ENCODE data around the gene HS2ST1.

The HS2ST1 gene

GRCh38 chr1:86913399-86913895 lies 988 bp upstream of the HS2ST1 start (continued):
- 0 out of 2 replicates have a peak, but pooled peaks have one; percentile 9 for TF ChIP-seq ZNF18 (tag by site-specific recombination; IDR thresholded peaks at IDR 0.05)
- no peak for TF ChIP-seq ZNF830 (tag by site-specific recombination; IDR thresholded peaks at IDR 0.05; ENCODE audit: low read depth)
- TF ChIP-seq ZNF791 (tag by site-specific recombination; IDR thresholded peaks at IDR 0.05): no peak
- TF ChIP-seq SETDB1 (IDR thresholded peaks at IDR 0.05; ENCODE audit: insufficient read length, low read length): no peak
- TF ChIP-seq, protein P1, sequence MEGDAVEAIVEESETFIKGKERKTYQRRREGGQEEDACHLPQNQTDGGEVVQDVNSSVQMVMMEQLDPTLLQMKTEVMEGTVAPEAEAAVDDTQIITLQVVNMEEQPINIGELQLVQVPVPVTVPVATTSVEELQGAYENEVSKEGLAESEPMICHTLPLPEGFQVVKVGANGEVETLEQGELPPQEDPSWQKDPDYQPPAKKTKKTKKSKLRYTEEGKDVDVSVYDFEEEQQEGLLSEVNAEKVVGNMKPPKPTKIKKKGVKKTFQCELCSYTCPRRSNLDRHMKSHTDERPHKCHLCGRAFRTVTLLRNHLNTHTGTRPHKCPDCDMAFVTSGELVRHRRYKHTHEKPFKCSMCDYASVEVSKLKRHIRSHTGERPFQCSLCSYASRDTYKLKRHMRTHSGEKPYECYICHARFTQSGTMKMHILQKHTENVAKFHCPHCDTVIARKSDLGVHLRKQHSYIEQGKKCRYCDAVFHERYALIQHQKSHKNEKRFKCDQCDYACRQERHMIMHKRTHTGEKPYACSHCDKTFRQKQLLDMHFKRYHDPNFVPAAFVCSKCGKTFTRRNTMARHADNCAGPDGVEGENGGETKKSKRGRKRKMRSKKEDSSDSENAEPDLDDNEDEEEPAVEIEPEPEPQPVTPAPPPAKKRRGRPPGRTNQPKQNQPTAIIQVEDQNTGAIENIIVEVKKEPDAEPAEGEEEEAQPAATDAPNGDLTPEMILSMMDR (tag by site-specific recombination; IDR thresholded peaks at IDR 0.05): no peak
- TF ChIP-seq, protein P2, sequence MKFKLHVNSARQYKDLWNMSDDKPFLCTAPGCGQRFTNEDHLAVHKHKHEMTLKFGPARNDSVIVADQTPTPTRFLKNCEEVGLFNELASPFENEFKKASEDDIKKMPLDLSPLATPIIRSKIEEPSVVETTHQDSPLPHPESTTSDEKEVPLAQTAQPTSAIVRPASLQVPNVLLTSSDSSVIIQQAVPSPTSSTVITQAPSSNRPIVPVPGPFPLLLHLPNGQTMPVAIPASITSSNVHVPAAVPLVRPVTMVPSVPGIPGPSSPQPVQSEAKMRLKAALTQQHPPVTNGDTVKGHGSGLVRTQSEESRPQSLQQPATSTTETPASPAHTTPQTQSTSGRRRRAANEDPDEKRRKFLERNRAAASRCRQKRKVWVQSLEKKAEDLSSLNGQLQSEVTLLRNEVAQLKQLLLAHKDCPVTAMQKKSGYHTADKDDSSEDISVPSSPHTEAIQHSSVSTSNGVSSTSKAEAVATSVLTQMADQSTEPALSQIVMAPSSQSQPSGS (tag by site-specific recombination; IDR thresholded peaks at IDR 0.05; ENCODE audit: low read depth): no peak
- no peak for TF ChIP-seq PATZ1 (tag by site-specific recombination; IDR thresholded peaks at IDR 0.05)
- no peak for TF ChIP-seq ZNF792 (tag by site-specific recombination; IDR thresholded peaks at IDR 0.05)

- H3K9me3 ChIP-seq (ENCODE audit: control insufficient read depth, insufficient read depth, low read depth, low read length): no peaks in the 10 kb centered on the region
- H3K27ac ChIP-seq (ENCODE audit: extremely low read depth, low read depth, low read length): peak within 1 kb of the TSS; percentile 76
- ChIA-PET POLR2A (interaction anchor here (0.6 to 2.7 kb wide), 16 partner anchors 10 to 1166 kb away, joined by 3 to 12 read pairs (median 3); no protein-coding TSS in a partner anchor), CTCF (interaction anchor here (0.7 to 1.3 kb wide), 3 partner anchors 29 to 172 kb away, joined by 3 to 6 read pairs (median 3); no protein-coding TSS in a partner anchor)
- H3K4me3 ChIP-seq (ENCODE audit: low read depth, low read length): peak within 1 kb of the TSS; percentile 94
- H3K4me1 ChIP-seq (ENCODE audit: control insufficient read depth, insufficient read depth, low read length): no peaks in the 10 kb centered on the region; the same call in 1 of the 2 replicates
- peaks cover 0 to 19% of the 10 kb centered on the region in 2 experiments; a peak in 1 of 3 replicates for H3K36me3 ChIP-seq (ENCODE audit: control insufficient read depth in 2 of 2, insufficient read depth in 1 of 2, low read length in 2 of 2)
- TF ChIP-seq ZEB2 (tag by site-specific recombination; IDR thresholded peaks at IDR 0.05) (0 out of 2 replicates have a peak, but pooled peaks have one; percentile 30), ZNF629 (tag by site-specific recombination; IDR thresholded peaks at IDR 0.05) (peak; percentile 64), ZNF529 (tag by site-specific recombination; IDR thresholded peaks at IDR 0.05; ENCODE audit: insufficient replicate concordance) (no peak), KLF9 (tag by site-specific recombination; IDR thresholded peaks at IDR 0.05; ENCODE audit: low read depth) (0 out of 2 replicates have a peak, but pooled peaks have one; percentile 8), ZNF138 (tag by site-specific recombination; IDR thresholded peaks at IDR 0.05; ENCODE audit: borderline replicate concordance) (no peak), ZNF18 (tag by site-specific recombination; IDR thresholded peaks at IDR 0.05) (0 out of 2 replicates have a peak, but pooled peaks have one; percentile 11), OVOL3 (tag by site-specific recombination; IDR thresholded peaks at IDR 0.05) (0 out of 2 replicates have a peak, but pooled peaks have one; percentile 39), SP3 (tag by site-specific recombination; IDR thresholded peaks at IDR 0.05) (peak; percentile 72), KLF10 (tag by site-specific recombination; IDR thresholded peaks at IDR 0.05) (peak; percentile 53)
- TF ChIP-seq, protein P3, sequence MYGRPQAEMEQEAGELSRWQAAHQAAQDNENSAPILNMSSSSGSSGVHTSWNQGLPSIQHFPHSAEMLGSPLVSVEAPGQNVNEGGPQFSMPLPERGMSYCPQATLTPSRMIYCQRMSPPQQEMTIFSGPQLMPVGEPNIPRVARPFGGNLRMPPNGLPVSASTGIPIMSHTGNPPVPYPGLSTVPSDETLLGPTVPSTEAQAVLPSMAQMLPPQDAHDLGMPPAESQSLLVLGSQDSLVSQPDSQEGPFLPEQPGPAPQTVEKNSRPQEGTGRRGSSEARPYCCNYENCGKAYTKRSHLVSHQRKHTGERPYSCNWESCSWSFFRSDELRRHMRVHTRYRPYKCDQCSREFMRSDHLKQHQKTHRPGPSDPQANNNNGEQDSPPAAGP (tag by site-specific recombination; IDR thresholded peaks at IDR 0.05): peak; percentile 61
- TF ChIP-seq, protein P4, sequence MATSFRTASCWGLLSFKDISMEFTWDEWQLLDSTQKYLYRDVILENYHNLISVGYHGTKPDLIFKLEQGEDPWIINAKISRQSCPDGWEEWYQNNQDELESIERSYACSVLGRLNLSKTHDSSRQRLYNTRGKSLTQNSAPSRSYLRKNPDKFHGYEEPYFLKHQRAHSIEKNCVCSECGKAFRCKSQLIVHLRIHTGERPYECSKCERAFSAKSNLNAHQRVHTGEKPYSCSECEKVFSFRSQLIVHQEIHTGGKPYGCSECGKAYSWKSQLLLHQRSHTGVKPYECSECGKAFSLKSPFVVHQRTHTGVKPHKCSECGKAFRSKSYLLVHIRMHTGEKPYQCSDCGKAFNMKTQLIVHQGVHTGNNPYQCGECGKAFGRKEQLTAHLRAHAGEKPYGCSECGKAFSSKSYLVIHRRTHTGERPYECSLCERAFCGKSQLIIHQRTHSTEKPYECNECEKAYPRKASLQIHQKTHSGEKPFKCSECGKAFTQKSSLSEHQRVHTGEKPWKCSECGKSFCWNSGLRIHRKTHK (tag by site-specific recombination; IDR thresholded peaks at IDR 0.05): no peak
- TF ChIP-seq, protein P5, sequence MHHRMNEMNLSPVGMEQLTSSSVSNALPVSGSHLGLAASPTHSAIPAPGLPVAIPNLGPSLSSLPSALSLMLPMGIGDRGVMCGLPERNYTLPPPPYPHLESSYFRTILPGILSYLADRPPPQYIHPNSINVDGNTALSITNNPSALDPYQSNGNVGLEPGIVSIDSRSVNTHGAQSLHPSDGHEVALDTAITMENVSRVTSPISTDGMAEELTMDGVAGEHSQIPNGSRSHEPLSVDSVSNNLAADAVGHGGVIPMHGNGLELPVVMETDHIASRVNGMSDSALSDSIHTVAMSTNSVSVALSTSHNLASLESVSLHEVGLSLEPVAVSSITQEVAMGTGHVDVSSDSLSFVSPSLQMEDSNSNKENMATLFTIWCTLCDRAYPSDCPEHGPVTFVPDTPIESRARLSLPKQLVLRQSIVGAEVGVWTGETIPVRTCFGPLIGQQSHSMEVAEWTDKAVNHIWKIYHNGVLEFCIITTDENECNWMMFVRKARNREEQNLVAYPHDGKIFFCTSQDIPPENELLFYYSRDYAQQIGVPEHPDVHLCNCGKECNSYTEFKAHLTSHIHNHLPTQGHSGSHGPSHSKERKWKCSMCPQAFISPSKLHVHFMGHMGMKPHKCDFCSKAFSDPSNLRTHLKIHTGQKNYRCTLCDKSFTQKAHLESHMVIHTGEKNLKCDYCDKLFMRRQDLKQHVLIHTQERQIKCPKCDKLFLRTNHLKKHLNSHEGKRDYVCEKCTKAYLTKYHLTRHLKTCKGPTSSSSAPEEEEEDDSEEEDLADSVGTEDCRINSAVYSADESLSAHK (tag by site-specific recombination; IDR thresholded peaks at IDR 0.05): 0 out of 2 replicates have a peak, but pooled peaks have one; percentile 28
Observed at GRCh38 chr1:86913896-86914600, 387 bp upstream of the HS2ST1 start, which contains the start of gene SELENOF. Gene SELENOF, minus strand, starts transcription at chr1:86914126. Its CDS starts 15 bp downstream, at chr1:86914111.
